Liver (tissue), 9 donors: ENCODE results near the gene CEACAM20. TPM values are rescaled to one million over a fixed set of nuclear protein-coding genes. Genes with fewer than 3 reads are reported as not detected.

Experiments
- DNase-seq: peaks from one replicate; pipeline ENCODE4 v3.0.0-alpha.2; 2017; ENCODE audit warnings: low spot score
- H3K27ac ChIP-seq, 2 donors: one replicate each; pipeline ENCODE4 v1.7.0; 2013; ENCODE audit warnings: inconsistent platforms in 2 of 2, low read length in 2 of 2, control low read depth in 1 of 2, low read depth in 1 of 2, mild to moderate bottlenecking in 1 of 2
- H3K27me3 ChIP-seq, 4 donors: one replicate each; pipeline versions ENCODE4 v1.6.1 to v1.7.0; 2013; ENCODE audit warnings: low read length in 3 of 4, inconsistent platforms in 1 of 4, mild to moderate bottlenecking in 1 of 4, moderate library complexity in 1 of 4; ENCODE audit not compliant: control insufficient read depth in 4 of 4, insufficient read depth in 4 of 4
- H3K36me3 ChIP-seq, 4 donors: one replicate each; pipeline versions ENCODE4 v1.6.1 to v1.7.0; 2013; ENCODE audit warnings: low read length in 3 of 4, mild to moderate bottlenecking in 3 of 4, low read depth in 1 of 4, moderate library complexity in 1 of 4; ENCODE audit not compliant: control insufficient read depth in 4 of 4, insufficient read depth in 3 of 4
- H3K4me1 ChIP-seq, 4 donors: one replicate each; pipeline versions ENCODE4 v1.6.1 to v1.7.0; 2013; ENCODE audit warnings: low read length in 3 of 4, mild to moderate bottlenecking in 3 of 4, moderate library complexity in 1 of 4; ENCODE audit not compliant: control insufficient read depth in 4 of 4, insufficient read depth in 4 of 4
- H3K4me3 ChIP-seq, 3 donors: one replicate each; pipeline versions ENCODE4 v1.6.1 to v1.7.0; 2013; ENCODE audit warnings: low read length in 3 of 3, control low read depth in 1 of 3, low read depth in 1 of 3, mild to moderate bottlenecking in 1 of 3
- H3K9ac ChIP-seq, 2 donors: one replicate each; pipeline ENCODE4 v1.7.0; 2013; ENCODE audit warnings: low read length in 2 of 2, mild to moderate bottlenecking in 2 of 2, moderate library complexity in 2 of 2, control low read depth in 1 of 2, low read depth in 1 of 2
- H3K9me3 ChIP-seq, 4 donors: one replicate each; pipeline versions ENCODE4 v1.6.1 to v1.7.0; 2013; ENCODE audit warnings: low read length in 3 of 4; ENCODE audit not compliant: control insufficient read depth in 4 of 4
- EGR1 ChIP-seq, 2 donors: IDR thresholded peaks; 2 replicates each; pipeline ENCODE4 v1.6.1; 2016 to 2018; ENCODE audit warnings: antibody characterized with exemption in 2 of 2, low read depth in 2 of 2
- FOXA1 ChIP-seq: IDR thresholded peaks from 2 replicates; pipeline ENCODE4 v1.6.1; 2016; ENCODE audit warnings: antibody characterized with exemption
- FOXA2 ChIP-seq: IDR thresholded peaks from 2 replicates; pipeline ENCODE4 v1.6.1; 2016; ENCODE audit warnings: antibody characterized with exemption
- GABPA ChIP-seq, 2 donors: IDR thresholded peaks in 1 of 2; conservative IDR thresholded peaks in 1 of 2; 2 replicates each; pipeline ENCODE4 v1.6.1; 2016; ENCODE audit warnings: antibody characterized with exemption in 2 of 2, mild to moderate bottlenecking in 1 of 2, moderate library complexity in 1 of 2
- HNF4A ChIP-seq, 2 donors: conservative IDR thresholded peaks; 2 replicates each; pipeline ENCODE4 v1.6.1; 2016; ENCODE audit warnings: antibody characterized with exemption in 2 of 2, mild to moderate bottlenecking in 2 of 2
- HNF4G ChIP-seq: IDR thresholded peaks from 2 replicates; pipeline ENCODE4 v1.6.1; 2016; ENCODE audit warnings: antibody characterized with exemption
- JUND ChIP-seq, 2 donors: IDR thresholded peaks; 2 replicates each; pipeline ENCODE4 v1.6.1; 2016; ENCODE audit warnings: antibody characterized with exemption in 2 of 2
- NR2F2 ChIP-seq: IDR thresholded peaks from 2 replicates; pipeline ENCODE4 v1.6.1; 2016; ENCODE audit warnings: antibody characterized with exemption
- RAD21 ChIP-seq, 2 donors: IDR thresholded peaks; 2 replicates each; pipeline ENCODE4 v1.6.1; 2016; ENCODE audit warnings: antibody characterized with exemption in 2 of 2, mild to moderate bottlenecking in 2 of 2
- RXRA ChIP-seq, 2 donors: IDR thresholded peaks; 2 replicates each; pipeline ENCODE4 v1.6.1; 2017 to 2018; ENCODE audit warnings: antibody characterized with exemption in 2 of 2, mild to moderate bottlenecking in 1 of 2
- SP1 ChIP-seq: IDR thresholded peaks from 2 replicates; pipeline ENCODE4 v1.6.1; 2018; ENCODE audit warnings: antibody characterized with exemption, mild to moderate bottlenecking
- TAF1 ChIP-seq: conservative IDR thresholded peaks from 2 replicates; pipeline ENCODE4 v1.6.1; 2016; ENCODE audit warnings: antibody characterized with exemption, mild to moderate bottlenecking
- YY1 ChIP-seq: IDR thresholded peaks from 2 replicates; pipeline ENCODE4 v1.6.1; 2016; ENCODE audit warnings: antibody characterized with exemption, mild to moderate bottlenecking
- WGBS: extraction: QIAGEN DNeasy Blood & Tissue Kit; methylation state at CpG from one replicate; pipeline ENCODE4 v1.1.7; 2013; 5-methylcytosine and 5-hydroxymethylcytosine counted together
- polyA plus RNA-seq, 2 donors: library from polyadenylated mRNA; stranded (reverse) in 1 of 2; unstranded in 1 of 2; fragments of 200-250 nt in 1 of 2; fragments of >200 nt in 1 of 2; fragmentation: Nextera tagmentation in 1 of 2; extraction: Ambion mirVana in 1 of 2; gene quantifications; one replicate each; pipeline versions ENCODE4 v1.2.1 to v1.2.3, GENCODE V29; 2013 to 2015
- total RNA-seq, 2 donors: library from RNA; depleted of rRNA; stranded (reverse); fragments of >200 nt; gene quantifications; one replicate each; pipeline ENCODE4 v1.2.3, GENCODE V29; 2014
- TF ChIP-seq, protein P1 (sequence below): fragments of 150-350 bp; IDR thresholded peaks from 2 replicates; pipeline ENCODE4 v1.5.1; 2017; ENCODE audit warnings: improper control_type of control experiment, low read depth, low read length; ENCODE audit not compliant: missing input control
- TF ChIP-seq, protein P2 (sequence below): IDR thresholded peaks from 2 replicates; pipeline ENCODE4 v1.6.1; 2016; ENCODE audit warnings: antibody characterized with exemption
- TF ChIP-seq, protein P3 (sequence below): IDR thresholded peaks from 2 replicates; pipeline ENCODE4 v1.6.1; 2016; ENCODE audit warnings: antibody characterized with exemption, mild to moderate bottlenecking
- TF ChIP-seq, protein P4 (sequence below): IDR thresholded peaks from 2 replicates; pipeline ENCODE4 v1.6.1; 2016; ENCODE audit warnings: antibody characterized with exemption
- donor health status: healthy.
- donor health status: healthy.
- donor health status: healthy.
- donor health status: healthy.
- donor health status: healthy.

The CEACAM20 gene
- total and polyA plus RNA-seq, 4 donors, result 0.09 to 0.25 TPM; not detected in 2

DNA sequence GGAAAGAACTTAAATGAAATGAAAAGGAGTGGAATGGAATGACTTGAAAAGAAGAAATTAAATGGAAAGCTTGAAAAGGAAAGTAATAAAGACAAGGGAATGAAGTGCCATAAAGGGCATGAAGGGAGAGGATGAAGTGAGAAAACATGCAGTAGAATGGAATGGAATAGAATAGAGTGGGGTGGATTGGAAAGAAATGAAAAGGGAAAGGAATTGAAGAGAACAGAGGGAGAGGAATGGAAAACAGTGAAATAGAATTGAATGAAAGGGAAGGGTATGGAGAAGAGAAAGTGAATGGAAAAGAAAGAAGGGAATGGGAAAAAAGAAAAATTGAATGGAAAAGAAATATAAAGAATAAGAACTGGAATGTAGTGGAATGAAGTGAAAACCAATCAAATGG lies 20.0 kb downstream of the CEACAM20 start:
- H3K27me3 ChIP-seq, result no peaks in the 10 kb centered on the region

DNA sequence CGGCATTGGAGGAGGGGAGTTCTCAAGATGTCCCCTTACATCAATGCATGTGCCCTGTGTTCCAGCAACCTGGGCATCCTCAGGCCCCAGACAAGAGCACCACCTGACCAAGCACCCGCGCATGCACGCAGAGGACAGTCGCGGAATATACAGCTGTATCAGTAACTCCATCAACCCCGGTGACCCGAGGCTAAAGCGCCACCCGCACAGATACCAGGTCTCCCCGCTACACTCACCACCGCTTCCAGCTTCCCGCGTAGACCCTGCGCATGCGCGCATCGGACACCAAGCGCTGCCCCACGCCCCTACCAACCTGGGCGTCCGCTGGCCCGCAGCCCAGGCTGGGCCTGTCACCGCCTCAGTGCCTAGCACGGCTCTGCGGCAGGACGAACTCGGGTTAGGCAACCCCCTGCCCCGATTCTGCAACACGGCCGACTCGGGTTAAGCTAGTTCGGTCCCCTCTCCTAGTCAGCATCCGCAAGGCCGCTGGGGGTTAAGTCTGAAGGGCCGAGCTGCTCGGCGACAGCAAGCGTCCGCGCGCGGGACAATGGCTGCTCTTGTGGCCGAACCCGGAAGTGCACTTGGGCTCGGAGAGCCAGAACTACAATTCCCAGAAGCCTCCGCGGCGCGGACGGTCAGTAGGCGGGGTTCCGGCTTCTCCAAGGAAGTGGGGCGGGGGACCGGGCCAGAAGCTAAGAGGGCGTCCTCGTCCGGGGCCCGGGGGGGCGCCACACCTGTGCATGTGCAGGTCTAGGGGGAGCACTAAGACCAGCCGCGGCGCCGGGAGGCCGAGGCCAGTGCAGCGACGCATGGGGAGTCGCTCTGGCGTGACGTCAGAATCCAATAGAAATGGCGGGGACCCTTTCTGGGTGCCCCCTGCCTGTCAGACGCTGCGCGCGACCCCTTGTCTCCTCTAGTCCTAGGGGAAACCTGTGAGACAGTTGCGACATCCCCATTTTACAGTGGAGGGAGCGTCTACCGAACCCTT lies 29.2 kb downstream of the CEACAM20 start, which contains the start of gene ZNF180:
ZNF180 (minus strand) TSS at position 561 of the 988 bp plus-strand sequence. CDS start 3,188 bp downstream, outside the sequence.
- H3K27me3 ChIP-seq, result no peaks in the 10 kb centered on the region
- peak within 1 kb of the TSS; percentile 68 to 80 for H3K9ac ChIP-seq
- peak within 1 kb of the TSS; percentile 94 to 95 for H3K27ac ChIP-seq
- WGBS, result under 1% methylated on average over 78 of the region's 78 CpGs
- H3K9me3 ChIP-seq, result peaks cover 18 to 31% (median 27%) of the 10 kb centered on the region in 4 donors
- peak within 1 kb of the TSS; percentile 88 to 98 (median 89) for H3K4me3 ChIP-seq
- peaks cover 6 to 15% (median 12%) of the 10 kb centered on the region in 4 donors for H3K4me1 ChIP-seq
- peak; percentile 98 for DNase-seq
- peaks cover 6 to 26% (median 21%) of the 10 kb centered on the region in 4 donors for H3K36me3 ChIP-seq
- no peak for TF ChIP-seq HNF4G
- TF ChIP-seq GABPA (IDR thresholded peaks at IDR 0.05 in 1 of 2, conservative IDR thresholded peaks at IDR 0.05 in 1 of 2), result peak; percentile 63 to 93
- TF ChIP-seq RXRA (IDR thresholded peaks at IDR 0.05), result peak in 1 of 2 donors; percentile 36
- peak; percentile 51 to 71 for TF ChIP-seq EGR1 (IDR thresholded peaks at IDR 0.05; ENCODE audit: low read depth in 2 of 2)
- TF ChIP-seq SP1, result peak; percentile 50
- TF ChIP-seq FOXA1, result no peak
- TF ChIP-seq, protein P1, sequence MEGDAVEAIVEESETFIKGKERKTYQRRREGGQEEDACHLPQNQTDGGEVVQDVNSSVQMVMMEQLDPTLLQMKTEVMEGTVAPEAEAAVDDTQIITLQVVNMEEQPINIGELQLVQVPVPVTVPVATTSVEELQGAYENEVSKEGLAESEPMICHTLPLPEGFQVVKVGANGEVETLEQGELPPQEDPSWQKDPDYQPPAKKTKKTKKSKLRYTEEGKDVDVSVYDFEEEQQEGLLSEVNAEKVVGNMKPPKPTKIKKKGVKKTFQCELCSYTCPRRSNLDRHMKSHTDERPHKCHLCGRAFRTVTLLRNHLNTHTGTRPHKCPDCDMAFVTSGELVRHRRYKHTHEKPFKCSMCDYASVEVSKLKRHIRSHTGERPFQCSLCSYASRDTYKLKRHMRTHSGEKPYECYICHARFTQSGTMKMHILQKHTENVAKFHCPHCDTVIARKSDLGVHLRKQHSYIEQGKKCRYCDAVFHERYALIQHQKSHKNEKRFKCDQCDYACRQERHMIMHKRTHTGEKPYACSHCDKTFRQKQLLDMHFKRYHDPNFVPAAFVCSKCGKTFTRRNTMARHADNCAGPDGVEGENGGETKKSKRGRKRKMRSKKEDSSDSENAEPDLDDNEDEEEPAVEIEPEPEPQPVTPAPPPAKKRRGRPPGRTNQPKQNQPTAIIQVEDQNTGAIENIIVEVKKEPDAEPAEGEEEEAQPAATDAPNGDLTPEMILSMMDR, result peak; percentile 66
- no peak for TF ChIP-seq JUND (IDR thresholded peaks at IDR 0.05)
- no peak for TF ChIP-seq NR2F2
- peak in 1 of 2 donors; percentile 15 for TF ChIP-seq HNF4A (conservative IDR thresholded peaks at IDR 0.05)
- TF ChIP-seq TAF1, result peak; percentile 41
- peak; percentile 99 for TF ChIP-seq YY1
- no peak for TF ChIP-seq FOXA2
- peak in 1 of 2 donors; percentile 30 for TF ChIP-seq RAD21 (IDR thresholded peaks at IDR 0.05)
- TF ChIP-seq, protein P2, sequence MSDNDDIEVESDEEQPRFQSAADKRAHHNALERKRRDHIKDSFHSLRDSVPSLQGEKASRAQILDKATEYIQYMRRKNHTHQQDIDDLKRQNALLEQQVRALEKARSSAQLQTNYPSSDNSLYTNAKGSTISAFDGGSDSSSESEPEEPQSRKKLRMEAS, result peak; percentile 49

More for the DNA sequence above, 20.0 kb downstream of the CEACAM20 start:
- Histone ChIP-seq H3K27ac (no peak overlapping the region), H3K4me3 (no peak overlapping the region), H3K9ac (no peak overlapping the region), H3K4me1 (no peaks in the 10 kb centered on the region), H3K9me3 (peaks cover 2 to 16% (median 8%) of the 10 kb centered on the region in 4 donors), H3K36me3 (no peaks in the 10 kb centered on the region)
- TF ChIP-seq GABPA (IDR thresholded peaks at IDR 0.05 in 1 of 2, conservative IDR thresholded peaks at IDR 0.05 in 1 of 2) (no peak), RXRA (IDR thresholded peaks at IDR 0.05) (no peak), TAF1 (no peak), YY1 (no peak), EGR1 (IDR thresholded peaks at IDR 0.05; ENCODE audit: low read depth in 2 of 2) (no peak), RAD21 (IDR thresholded peaks at IDR 0.05) (no peak), FOXA1 (no peak), FOXA2 (no peak), HNF4A (conservative IDR thresholded peaks at IDR 0.05) (no peak), HNF4G (no peak), SP1 (no peak)
- TF ChIP-seq, protein P3, sequence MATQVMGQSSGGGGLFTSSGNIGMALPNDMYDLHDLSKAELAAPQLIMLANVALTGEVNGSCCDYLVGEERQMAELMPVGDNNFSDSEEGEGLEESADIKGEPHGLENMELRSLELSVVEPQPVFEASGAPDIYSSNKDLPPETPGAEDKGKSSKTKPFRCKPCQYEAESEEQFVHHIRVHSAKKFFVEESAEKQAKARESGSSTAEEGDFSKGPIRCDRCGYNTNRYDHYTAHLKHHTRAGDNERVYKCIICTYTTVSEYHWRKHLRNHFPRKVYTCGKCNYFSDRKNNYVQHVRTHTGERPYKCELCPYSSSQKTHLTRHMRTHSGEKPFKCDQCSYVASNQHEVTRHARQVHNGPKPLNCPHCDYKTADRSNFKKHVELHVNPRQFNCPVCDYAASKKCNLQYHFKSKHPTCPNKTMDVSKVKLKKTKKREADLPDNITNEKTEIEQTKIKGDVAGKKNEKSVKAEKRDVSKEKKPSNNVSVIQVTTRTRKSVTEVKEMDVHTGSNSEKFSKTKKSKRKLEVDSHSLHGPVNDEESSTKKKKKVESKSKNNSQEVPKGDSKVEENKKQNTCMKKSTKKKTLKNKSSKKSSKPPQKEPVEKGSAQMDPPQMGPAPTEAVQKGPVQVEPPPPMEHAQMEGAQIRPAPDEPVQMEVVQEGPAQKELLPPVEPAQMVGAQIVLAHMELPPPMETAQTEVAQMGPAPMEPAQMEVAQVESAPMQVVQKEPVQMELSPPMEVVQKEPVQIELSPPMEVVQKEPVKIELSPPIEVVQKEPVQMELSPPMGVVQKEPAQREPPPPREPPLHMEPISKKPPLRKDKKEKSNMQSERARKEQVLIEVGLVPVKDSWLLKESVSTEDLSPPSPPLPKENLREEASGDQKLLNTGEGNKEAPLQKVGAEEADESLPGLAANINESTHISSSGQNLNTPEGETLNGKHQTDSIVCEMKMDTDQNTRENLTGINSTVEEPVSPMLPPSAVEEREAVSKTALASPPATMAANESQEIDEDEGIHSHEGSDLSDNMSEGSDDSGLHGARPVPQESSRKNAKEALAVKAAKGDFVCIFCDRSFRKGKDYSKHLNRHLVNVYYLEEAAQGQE, result no peak
- TF ChIP-seq, protein P2, result no peak
- TF ChIP-seq, protein P4, sequence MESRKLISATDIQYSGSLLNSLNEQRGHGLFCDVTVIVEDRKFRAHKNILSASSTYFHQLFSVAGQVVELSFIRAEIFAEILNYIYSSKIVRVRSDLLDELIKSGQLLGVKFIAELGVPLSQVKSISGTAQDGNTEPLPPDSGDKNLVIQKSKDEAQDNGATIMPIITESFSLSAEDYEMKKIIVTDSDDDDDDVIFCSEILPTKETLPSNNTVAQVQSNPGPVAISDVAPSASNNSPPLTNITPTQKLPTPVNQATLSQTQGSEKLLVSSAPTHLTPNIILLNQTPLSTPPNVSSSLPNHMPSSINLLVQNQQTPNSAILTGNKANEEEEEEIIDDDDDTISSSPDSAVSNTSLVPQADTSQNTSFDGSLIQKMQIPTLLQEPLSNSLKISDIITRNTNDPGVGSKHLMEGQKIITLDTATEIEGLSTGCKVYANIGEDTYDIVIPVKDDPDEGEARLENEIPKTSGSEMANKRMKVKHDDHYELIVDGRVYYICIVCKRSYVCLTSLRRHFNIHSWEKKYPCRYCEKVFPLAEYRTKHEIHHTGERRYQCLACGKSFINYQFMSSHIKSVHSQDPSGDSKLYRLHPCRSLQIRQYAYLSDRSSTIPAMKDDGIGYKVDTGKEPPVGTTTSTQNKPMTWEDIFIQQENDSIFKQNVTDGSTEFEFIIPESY, result no peak
- DNase-seq, result no peak
